ENCODE data around the gene VPS16.
"Not testable (repeated sequence)": the region's sequence is repeated elsewhere in the genome, so short reads cannot be mapped to it uniquely, and the experiment has no call there.

The VPS16 gene

GRCh38 chr20:2805689-2806350 is 34.7 kb upstream of the VPS16 start:
- H3K4me1 ChIP-seq: no peaks in the 10 kb centered on the region
- DNase-seq: no peak
- peaks cover 44% of the 10 kb centered on the region for H3K27me3 ChIP-seq
- TF ChIP-seq CTCF (IDR thresholded peaks at IDR 0.05; ENCODE audit: low read depth, low read length): no peak
- H3K4me3 ChIP-seq (ENCODE audit: low read depth, low read length): no peak overlapping the region
- no peaks in the 10 kb centered on the region for H3K9me3 ChIP-seq
- no peaks in the 10 kb centered on the region for H3K36me3 ChIP-seq

DNA sequence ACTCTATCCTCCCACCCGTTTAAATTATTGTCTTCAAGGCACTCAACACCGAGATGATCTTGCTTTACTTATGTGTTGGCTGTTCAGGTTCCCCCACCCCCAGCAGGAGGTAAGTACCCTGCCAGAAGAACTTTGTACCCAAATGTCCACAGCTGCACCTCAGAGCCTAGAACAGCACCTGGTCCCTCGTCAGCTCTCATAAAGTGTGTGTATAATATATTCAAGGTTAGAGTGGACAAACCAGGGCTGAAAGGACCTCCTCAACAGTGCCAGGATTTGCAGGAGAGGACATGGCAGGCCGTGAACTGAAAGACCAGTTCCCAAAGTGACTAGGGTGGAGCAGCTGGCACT is 34.2 kb upstream of the VPS16 start:
- no peaks in the 10 kb centered on the region for H3K4me1 ChIP-seq
- H3K36me3 ChIP-seq: no peaks in the 10 kb centered on the region
- peaks cover 39% of the 10 kb centered on the region for H3K27me3 ChIP-seq
- TF ChIP-seq CTCF (IDR thresholded peaks at IDR 0.05; ENCODE audit: low read depth, low read length): no peak
- DNase-seq: no peak
- H3K4me3 ChIP-seq (ENCODE audit: low read depth, low read length): no peak overlapping the region
- H3K9me3 ChIP-seq: no peaks in the 10 kb centered on the region

GRCh38 chr20:2807019-2807418 is 33.5 kb upstream of the VPS16 start:
- DNase-seq: no peak
- no peaks in the 10 kb centered on the region for H3K9me3 ChIP-seq
- H3K4me1 ChIP-seq: no peaks in the 10 kb centered on the region
- TF ChIP-seq CTCF (IDR thresholded peaks at IDR 0.05; ENCODE audit: low read depth, low read length): no peak
- no peak overlapping the region for H3K4me3 ChIP-seq (ENCODE audit: low read depth, low read length)
- H3K27me3 ChIP-seq: peaks cover 34% of the 10 kb centered on the region
- no peaks in the 10 kb centered on the region for H3K36me3 ChIP-seq

DNA sequence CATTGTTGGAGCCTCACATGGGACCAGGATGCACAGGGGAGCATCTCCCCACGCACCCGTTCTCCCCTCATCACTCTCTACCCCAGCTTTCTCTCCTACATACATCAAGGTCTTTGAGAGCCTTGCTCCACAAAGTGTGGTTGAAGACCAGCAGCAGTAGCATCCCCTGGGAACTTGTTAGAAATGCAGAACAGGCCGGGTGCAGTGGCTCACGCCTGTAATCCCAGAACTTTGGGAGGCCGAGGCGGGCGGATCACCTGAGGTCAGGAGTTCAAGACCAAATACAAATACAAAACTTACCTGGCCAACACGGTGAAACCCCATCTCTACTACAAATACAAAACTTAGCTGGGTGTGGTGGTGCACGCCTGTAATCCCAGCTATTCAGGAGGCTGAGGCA is 32.6 kb upstream of the VPS16 start:
- peaks cover 34% of the 10 kb centered on the region for H3K27me3 ChIP-seq

DNA sequence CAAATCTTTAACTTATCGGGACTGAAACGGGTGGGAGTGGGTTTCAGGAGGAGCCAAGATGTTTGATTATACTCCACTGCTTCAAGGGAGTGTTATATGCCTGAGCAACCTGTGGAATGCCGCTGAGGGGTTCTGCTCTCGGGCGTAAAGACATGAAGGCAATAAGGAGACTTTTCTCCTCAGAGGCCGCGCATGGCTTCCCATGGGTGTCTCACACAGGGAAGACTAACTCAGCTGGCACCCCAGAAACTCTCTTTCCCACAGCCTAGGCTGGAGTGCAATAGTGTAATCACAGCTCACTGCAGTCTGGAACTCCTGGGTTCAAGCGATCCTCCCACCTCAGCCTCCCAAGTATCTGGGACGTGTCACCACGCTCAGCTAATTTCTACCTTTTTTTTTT is 30.9 kb upstream of the VPS16 start:
- Histone ChIP-seq H3K9me3 (no peaks in the 10 kb centered on the region), H3K4me3 (ENCODE audit: low read depth, low read length) (no peak overlapping the region), H3K27me3 (peaks cover 29% of the 10 kb centered on the region), H3K36me3 (no peaks in the 10 kb centered on the region), H3K4me1 (no peaks in the 10 kb centered on the region; the same call in 1 of the 2 replicates)
- no peak for TF ChIP-seq CTCF (IDR thresholded peaks at IDR 0.05; ENCODE audit: low read depth, low read length)
- no peak for DNase-seq

More for the DNA sequence above, 32.6 kb upstream of the VPS16 start:
- H3K4me1 ChIP-seq; H3K36me3 ChIP-seq; H3K4me3 ChIP-seq (ENCODE audit: low read depth, low read length); DNase-seq; H3K9me3 ChIP-seq: not testable (repeated sequence)

GRCh38 chr20:2812189-2812588 is 28.4 kb upstream of the VPS16 start:
- H3K9me3 ChIP-seq: no peaks in the 10 kb centered on the region
- peaks cover 10% of the 10 kb centered on the region for H3K27me3 ChIP-seq
- no peak for TF ChIP-seq CTCF (IDR thresholded peaks at IDR 0.05; ENCODE audit: low read depth, low read length)
- H3K4me3 ChIP-seq (ENCODE audit: low read depth, low read length): no peak overlapping the region
- H3K4me1 ChIP-seq: no peaks in the 10 kb centered on the region; the same call in 1 of the 2 replicates
- DNase-seq: no peak
- H3K36me3 ChIP-seq: no peaks in the 10 kb centered on the region

Measured in BE2C (cell line).